HS-27A (cell line): ENCODE results near the gene FMN2.

Source experiments
- DNase-seq: peaks from one replicate; pipeline ENCODE4 v3.0.0-alpha.2; 2012; ENCODE audit warnings: low read depth, missing footprints

FMN2 gene

GRCh38 chr1:240091614-240092300 is at the start of gene FMN2:
FMN2 (plus strand) TSS chr1:240091883; CDS start chr1:240092110, 227 bp downstream.
- DNase-seq = no peak

- DNase-seq = peak; percentile 22
These were observed 47.1 kb upstream of the FMN2 start for GRCh38 chr1:240044620-240045019.

DNA sequence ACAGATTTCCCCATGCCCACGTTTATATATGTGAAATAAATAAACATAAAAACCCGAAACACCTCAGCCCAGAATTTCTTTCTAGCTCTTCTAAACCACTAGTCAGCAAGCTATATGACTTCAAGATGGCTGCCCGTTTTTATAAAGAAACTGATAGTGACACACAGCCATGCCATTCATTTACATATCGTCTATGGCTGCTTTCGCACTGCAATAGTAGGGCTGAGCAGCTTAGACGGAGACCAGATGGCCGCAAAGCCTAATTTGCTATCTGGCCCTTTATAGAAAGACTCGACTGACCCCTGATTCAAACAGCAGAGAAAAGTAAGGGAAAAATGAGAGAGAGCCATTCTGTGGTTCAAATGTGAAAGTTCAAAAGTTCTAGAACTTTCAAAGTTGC is 45.7 kb upstream of the FMN2 start:
- DNase-seq = no peak

DNA sequence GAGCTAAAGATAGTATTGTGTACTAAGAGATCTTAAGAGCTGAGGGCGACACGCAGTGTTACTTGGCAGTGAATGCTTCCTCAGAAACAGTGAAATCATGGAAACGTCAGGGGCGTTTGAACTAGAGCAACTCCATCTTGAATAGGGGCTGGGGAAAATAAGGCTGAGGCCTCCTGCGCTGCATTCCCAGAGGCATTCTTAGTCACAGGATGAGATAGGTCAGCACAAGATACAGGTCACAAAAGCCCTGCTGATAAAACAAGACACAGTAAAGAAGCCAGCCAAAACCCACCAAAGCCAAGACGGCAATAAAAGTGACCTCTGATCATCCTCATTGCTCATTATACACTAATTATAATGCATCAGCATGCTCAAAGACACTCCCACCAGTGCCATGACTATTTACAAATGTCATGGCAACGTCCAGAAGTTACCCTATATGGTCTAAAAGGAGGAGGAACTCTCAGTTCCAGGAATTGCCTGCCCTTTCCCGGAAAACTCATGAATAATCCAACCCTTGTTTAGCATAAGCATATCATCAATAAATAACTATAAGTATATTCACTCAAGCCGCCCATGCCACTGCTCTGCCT is 37.5 kb upstream of the FMN2 start:
- DNase-seq = no peak

DNA sequence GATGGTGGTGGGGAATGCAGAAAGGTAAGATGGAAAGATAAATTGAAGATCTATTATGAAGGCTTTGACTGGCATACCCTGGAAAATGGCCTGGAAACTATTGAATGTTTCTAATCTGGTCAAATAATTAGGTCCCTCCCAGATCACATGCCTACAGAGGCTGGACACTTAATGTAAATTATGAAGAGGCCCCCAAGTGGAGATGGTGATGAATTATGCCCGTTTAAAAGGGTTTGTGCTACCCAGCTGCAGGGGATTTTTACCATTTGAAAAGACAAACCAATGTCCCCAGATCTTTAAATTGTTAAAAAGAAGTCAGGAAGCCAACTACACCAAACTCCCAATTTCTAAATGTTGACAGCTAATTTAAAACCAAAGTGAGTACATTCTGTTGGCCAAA is 35.7 kb upstream of the FMN2 start:
- no peak for DNase-seq

GRCh38 chr1:240056350-240056749 is 35.3 kb upstream of the FMN2 start:
- DNase-seq = no peak

DNA sequence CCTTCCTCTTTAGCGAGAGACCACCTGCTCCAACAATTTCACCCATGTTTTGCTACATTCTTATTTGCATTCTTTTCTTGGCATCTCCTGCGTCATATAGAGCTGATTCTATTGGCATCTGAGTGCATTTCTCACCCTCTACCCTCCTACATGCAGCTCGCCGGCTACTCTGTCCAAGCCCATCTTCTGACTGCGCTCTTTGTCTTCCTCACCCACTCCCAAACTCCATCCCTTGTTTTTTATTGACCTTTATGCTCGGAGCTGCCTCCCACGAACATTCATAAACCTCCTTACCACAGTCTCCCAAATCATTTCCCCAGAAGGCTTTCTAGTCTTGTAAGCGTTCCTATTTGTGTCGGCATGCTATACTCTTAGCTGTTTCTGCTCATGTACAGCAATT is 33.6 kb upstream of the FMN2 start:
- DNase-seq = no peak

- no peak for DNase-seq
These were observed 22.7 kb upstream of the FMN2 start for GRCh38 chr1:240068961-240069360.

- no peak for DNase-seq
These were observed 21.5 kb upstream of the FMN2 start for GRCh38 chr1:240070188-240070587.

DNA sequence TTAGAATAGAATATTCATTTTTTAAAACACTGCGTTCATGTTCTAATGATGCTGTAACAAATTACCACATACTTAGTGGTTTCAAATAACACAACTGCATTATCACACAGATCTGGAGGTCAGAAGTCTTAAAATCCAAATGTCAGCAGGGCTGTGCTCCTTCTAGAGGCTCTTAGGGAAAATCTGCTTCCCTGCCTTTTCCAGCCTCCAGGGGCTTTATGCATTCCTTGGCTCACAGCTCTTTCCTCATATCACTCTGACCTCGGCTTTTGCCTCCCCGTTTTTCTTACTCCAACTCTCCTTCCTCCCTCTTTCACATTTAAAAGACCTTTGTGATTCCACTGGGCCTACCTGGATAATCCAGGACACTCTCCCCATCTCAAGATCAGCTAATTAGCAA is 18.6 kb upstream of the FMN2 start:
- no peak for DNase-seq

DNA sequence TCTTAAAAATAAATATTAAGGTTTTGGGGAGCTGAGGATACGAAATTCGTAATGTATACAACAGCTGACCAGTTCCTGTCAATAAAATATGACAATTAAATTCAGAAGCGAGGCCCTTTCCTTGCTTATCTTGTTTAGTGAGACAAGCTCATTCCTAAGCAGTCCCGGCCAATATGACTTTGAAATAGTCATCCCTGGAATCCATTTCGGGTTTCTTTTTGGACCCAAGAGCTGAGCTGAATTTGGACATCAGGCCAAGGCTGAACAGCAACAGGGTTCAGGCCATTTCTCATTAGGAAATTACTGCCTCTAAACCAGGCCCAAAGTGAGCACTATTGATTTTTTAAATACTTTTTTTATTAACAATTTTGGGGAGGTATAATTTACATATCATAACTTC is 17.3 kb upstream of the FMN2 start:
- DNase-seq = no peak

DNA sequence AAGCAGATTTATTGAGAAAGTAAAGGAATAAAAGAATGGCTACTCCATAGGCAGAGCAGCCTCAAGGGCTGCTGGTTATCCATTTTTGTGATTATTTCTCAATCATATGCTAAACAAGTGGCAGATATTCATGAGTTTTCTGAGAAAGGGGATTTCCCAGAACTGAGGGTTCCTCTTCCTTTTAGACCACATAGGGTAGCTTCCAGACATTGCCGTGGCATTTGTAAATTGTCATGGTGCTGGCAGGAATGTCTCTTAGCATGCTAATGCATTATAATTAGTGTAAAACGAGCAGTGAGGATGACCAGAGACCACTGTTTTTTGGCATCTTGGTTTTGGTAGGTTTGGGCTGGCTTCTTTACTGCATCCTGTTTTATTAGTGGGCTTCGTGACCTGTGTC is 16.8 kb upstream of the FMN2 start:
- DNase-seq = no peak

DNA sequence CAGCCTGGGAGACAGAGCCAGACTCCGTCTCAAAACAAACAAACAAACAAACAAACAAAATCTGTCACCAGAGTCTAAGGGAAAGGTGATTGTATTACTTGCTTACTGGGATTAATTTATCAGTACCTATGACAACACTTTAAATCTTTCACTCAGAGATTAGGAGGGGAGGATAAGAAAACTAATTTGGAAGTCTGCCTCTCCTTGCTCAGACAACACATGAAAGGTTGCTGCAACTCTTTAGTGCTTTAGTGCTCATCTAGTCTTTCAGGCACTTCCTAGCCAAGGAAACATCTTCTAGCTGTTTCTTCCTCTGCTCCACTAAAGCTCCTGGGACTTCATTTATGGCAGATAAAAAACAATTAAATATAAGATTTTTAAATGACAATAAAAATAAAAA is 7.3 kb upstream of the FMN2 start:
- DNase-seq = no peak

- no peak for DNase-seq
These were observed 6.9 kb upstream of the FMN2 start for GRCh38 chr1:240084749-240085148.

DNA sequence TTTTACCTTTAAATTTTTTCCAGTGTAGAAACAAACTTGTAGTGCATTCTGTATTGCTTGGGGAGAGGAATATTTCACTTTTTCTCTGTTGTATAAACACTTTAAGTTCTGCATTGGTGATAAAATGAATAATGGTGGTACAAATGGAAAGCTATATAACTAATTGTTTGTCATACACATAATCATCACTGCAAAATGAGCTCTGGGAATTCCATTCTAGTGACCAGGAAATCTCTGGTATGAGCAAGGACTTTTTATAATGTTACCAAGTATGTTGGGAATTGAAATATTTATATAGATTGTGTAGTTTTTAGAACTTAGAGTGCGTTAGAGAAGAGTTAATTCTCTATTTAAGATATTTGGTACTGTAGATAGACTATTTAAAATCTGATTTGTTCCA is 5.0 kb upstream of the FMN2 start:
- DNase-seq = no peak

DNA sequence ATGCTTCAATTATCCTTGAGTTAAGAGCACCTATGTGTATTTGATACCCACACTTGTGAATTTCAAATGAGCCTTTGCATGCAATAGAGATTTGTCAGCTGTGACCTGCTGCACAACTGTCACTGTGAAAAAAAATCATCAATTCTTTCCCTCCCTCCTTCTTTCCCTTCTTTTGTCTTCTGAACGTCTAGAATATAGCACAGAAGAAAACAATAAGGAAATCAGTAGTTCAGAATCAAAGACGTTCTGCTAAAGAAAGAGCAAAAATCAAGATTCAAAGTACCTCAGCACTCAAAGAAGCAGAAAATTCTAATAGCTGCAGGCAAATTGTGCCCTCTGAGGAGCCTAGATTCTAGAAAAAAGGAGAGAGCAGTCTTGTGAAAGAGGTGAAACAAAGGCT is 1.7 kb upstream of the FMN2 start:
- no peak for DNase-seq

- DNase-seq = no peak
These were observed 604 bp upstream of the FMN2 start for GRCh38 chr1:240090957-240091600.

DNA sequence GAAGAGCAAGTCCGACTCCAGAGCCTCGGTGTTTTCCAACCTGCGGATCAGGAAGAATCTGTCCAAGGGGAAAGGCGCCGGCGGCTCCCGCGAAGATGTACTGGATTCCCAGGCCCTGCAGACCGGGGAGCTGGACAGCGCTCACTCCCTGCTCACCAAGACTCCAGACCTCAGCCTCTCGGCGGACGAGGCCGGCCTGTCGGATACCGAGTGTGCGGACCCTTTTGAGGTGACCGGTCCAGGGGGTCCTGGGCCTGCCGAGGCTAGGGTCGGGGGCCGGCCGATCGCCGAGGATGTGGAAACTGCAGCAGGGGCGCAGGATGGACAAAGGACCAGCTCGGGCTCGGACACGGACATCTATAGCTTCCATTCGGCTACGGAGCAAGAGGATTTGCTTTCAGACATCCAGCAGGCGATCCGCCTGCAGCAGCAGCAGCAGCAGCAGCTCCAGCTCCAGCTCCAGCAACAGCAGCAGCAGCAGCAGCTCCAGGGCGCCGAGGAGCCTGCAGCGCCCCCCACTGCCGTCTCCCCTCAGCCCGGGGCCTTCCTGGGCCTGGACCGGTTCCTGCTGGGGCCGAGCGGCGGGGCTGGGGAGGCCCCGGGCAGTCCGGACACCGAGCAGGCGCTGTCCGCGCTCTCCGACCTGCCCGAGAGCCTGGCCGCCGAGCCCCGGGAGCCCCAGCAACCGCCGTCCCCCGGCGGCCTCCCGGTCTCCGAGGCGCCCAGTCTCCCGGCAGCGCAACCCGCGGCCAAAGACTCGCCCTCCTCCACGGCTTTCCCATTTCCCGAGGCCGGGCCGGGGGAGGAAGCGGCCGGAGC is 827 bp downstream of the FMN2 start:
- no peak for DNase-seq

- no peak for DNase-seq
These were observed 1.7 kb downstream of the FMN2 start for GRCh38 chr1:240093120-240093961.

- no peak for DNase-seq
These were observed 2.5 kb downstream of the FMN2 start for GRCh38 chr1:240094041-240094722.

DNA sequence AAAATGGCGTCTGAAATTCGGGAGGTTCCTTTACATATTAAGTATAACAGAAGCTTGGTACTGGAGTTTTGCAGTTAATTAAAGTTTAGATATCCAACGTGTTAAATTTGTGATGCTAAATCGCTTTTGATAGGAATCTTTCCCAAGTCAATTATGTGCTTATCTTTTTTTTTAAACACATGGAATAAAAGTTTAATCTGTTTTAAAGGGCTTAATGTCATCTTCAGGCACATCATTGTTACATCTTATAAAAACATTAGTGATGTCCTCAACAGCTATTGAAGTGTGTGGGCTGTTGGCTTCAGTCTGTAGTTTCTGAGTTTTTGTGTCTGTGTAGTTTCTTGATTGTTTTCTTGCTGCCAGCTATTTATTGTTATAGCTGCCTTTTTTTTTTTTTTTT is 5.3 kb downstream of the FMN2 start:
- DNase-seq = no peak
